Immature natural killer cell (primary cell): ENCODE results near the gene OBI1. TPM values are rescaled to one million over a fixed set of nuclear protein-coding genes. Genes with fewer than 3 reads are reported as not detected.

Source experiments
- DNase-seq, 3 donors: peaks; one replicate each; pipeline ENCODE4 v3.0.0; 2022; ENCODE audit warnings: mixed read lengths in 1 of 3
- H3K27ac Mint-ChIP-seq, 6 donors: one replicate each; pipeline ENCODE4 v1.8.0; 2020; ENCODE audit warnings: mixed read lengths in 6 of 6, mild to moderate bottlenecking in 5 of 6, inconsistent platforms in 4 of 6, moderate library complexity in 3 of 6
- H3K27me3 Mint-ChIP-seq, 3 donors: one replicate each; pipeline ENCODE4 v1.8.0; 2020 to 2021; ENCODE audit warnings: low read depth in 3 of 3, mild to moderate bottlenecking in 3 of 3, mixed read lengths in 3 of 3, moderate library complexity in 3 of 3, inconsistent platforms in 1 of 3
- H3K36me3 Mint-ChIP-seq, 3 donors: one replicate each; pipeline ENCODE4 v1.8.0; 2020; ENCODE audit warnings: mixed read lengths in 3 of 3, inconsistent platforms in 2 of 3, mild to moderate bottlenecking in 2 of 3
- H3K4me1 Mint-ChIP-seq, 2 donors: one replicate each; pipeline ENCODE4 v1.8.0; 2020; ENCODE audit warnings: inconsistent platforms in 2 of 2, mild to moderate bottlenecking in 2 of 2, mixed read lengths in 2 of 2, moderate library complexity in 1 of 2
- H3K4me3 Mint-ChIP-seq, 5 donors: one replicate each; pipeline ENCODE4 v1.8.0; 2020; ENCODE audit warnings: mild to moderate bottlenecking in 5 of 5, mixed read lengths in 5 of 5, inconsistent platforms in 3 of 5, moderate library complexity in 3 of 5
- H3K9me3 Mint-ChIP-seq, 6 donors: one replicate each; pipeline ENCODE4 v1.8.0; 2020; ENCODE audit warnings: mild to moderate bottlenecking in 6 of 6, mixed read lengths in 6 of 6, inconsistent platforms in 4 of 6, moderate library complexity in 3 of 6
- polyA plus RNA-seq, 3 donors: library from polyadenylated mRNA; unstranded; fragments of 300-500 nt; fragmentation: Illumina TruSeq; gene quantifications; one replicate each; pipeline ENCODE4 v1.2.3, GENCODE V29; 2021

The OBI1 gene
- polyA plus RNA-seq, 3 donors from 2014 or later, result 5.4 to 12.3 (median 7.4) TPM

DNA sequence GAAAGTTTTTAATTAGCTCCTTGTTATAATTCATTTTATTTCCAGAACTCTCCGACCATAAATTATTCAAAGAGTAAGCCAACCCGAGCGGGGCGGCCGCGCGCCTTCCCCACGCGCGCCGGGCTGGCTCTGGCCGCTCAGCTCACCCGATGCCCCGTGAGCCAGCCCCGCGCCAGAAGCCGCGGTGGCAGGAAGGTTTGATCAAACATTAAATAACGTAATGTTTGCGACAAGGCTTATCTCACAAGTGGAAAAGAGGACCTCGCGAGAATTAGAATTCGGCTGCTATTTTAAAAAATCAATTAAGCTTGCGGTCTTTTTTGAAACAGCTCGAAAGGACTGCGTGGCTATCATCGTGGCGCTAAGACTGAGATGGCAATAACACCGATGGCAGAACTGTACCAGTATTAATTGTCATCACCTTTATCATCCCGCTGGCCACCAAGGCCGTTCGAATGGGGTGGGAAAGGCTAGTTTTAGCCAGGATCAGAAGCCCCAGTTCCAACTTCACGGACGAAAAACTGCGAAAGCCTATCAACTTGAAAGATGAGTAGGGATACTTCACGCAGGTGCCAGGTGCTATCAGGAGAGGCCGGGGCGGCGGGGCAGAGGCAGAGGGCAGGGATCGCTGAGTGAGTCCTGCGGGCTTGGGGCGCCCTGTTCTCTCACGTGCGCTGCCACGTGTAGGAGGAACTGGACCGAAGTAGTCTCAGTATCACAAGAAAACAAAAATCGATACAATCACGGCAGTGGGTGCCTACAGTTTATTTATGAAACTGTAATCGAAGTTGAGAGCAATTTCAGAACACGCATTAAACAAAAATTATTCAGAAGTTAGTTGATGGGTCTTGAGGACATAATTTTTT, 62.0 kb downstream of the OBI1 start:
- DNase-seq, result no peak
- Mint-ChIP-seq H3K36me3 (no peaks in the 10 kb centered on the region), H3K9me3 (peaks cover 0 to 27% (median 3%) of the 10 kb centered on the region in 6 donors), H3K4me1 (peaks cover 9 to 17% of the 10 kb centered on the region in 2 donors), H3K27ac (no peak overlapping the region), H3K27me3 (peaks cover 45 to 64% (median 61%) of the 10 kb centered on the region in 3 donors), H3K4me3 (no peak overlapping the region)

DNA sequence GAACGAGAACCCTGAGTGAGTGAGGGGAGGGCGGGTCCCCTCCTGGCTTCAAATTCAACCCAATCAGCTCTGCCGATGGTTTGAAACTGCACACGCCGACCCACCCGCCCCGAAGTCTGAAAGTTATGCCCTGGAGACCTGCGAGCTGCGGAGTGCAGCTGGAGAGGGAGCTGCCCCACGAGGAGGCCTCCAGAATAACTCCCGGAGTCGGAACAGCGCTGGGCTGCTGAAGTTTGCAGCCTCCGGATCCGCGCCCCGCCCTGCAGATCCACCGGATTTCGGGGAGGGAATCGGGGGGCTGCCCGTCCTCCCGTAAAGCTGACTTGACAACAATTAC, 62.6 kb downstream of the OBI1 start:
- H3K36me3 Mint-ChIP-seq, result no peaks in the 10 kb centered on the region
- H3K4me1 Mint-ChIP-seq, result peaks cover 7 to 16% of the 10 kb centered on the region in 2 donors
- no peak overlapping the region for H3K27ac Mint-ChIP-seq
- DNase-seq, result no peak
- H3K27me3 Mint-ChIP-seq, result peaks cover 45 to 64% (median 60%) of the 10 kb centered on the region in 3 donors
- no peak overlapping the region for H3K4me3 Mint-ChIP-seq
- H3K9me3 Mint-ChIP-seq, result peaks cover 0 to 27% (median 3%) of the 10 kb centered on the region in 6 donors

- no peak for DNase-seq
- peaks cover under 1 to 10% of the 10 kb centered on the region in 2 donors for H3K4me1 Mint-ChIP-seq
- H3K27ac Mint-ChIP-seq, result no peak overlapping the region
- no peaks in the 10 kb centered on the region for H3K36me3 Mint-ChIP-seq
- H3K9me3 Mint-ChIP-seq, result peaks cover 0 to 21% (median 3%) of the 10 kb centered on the region in 6 donors
- H3K27me3 Mint-ChIP-seq, result peaks cover 42 to 66% (median 55%) of the 10 kb centered on the region in 3 donors
- peak overlapping the region in 1 of 5 donors; percentile 17 for H3K4me3 Mint-ChIP-seq
Measured at GRCh38 chr13:78595495-78596398, 63.2 kb downstream of the OBI1 start.

GRCh38 chr13:78594456-78594975, 64.4 kb downstream of the OBI1 start:
- no peak for DNase-seq
- Mint-ChIP-seq H3K27me3 (peaks cover 33 to 55% (median 42%) of the 10 kb centered on the region in 3 donors), H3K9me3 (peaks cover 0 to 22% (median 6%) of the 10 kb centered on the region in 6 donors), H3K27ac (no peak overlapping the region), H3K4me1 (no peaks in the 10 kb centered on the region), H3K4me3 (peak overlapping the region in 1 of 5 donors; percentile 19), H3K36me3 (no peaks in the 10 kb centered on the region)

DNA sequence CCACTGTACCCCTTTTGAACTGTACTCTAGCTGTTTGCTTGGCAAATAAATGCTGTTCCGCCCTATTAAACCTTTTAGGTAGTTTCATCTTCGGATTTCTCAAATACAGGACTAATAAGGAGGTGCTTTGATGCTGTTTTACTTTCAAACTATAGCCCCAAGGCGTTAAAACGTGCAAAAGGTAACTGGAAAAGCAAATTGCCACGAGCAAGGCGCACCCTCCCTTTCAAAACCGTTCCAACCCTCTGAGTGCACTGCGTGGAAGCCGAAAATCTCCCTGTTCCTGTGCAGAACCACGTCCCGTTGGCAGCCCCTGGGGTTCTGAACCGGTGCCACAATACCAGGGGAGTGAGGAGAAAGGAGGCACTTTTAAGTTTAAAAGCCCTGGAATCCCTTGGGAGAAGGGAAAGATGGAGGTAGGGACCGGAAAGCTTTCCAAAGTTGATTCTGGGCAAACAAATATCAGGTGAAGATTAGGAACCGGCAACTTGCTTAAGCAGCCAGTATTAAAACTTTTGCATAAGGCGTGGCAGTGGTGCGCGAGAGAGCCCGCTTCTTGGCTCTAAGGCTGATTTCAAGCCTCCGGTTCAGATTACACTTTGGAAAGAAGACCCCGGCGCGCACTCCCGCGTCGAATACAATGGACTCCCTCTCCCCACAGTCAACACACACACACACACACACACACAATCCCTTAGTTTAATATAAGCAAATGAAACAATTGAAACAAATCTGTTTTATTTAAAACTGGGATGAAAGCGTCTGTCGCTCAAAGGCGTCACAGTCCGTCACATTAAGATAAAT, 65.1 kb downstream of the OBI1 start:
- Mint-ChIP-seq H3K27ac (no peak overlapping the region), H3K9me3 (peaks cover 0 to 22% (median 11%) of the 10 kb centered on the region in 6 donors), H3K27me3 (peaks cover 33 to 51% (median 42%) of the 10 kb centered on the region in 3 donors), H3K4me1 (no peaks in the 10 kb centered on the region), H3K36me3 (no peaks in the 10 kb centered on the region), H3K4me3 (no peak overlapping the region)
- no peak for DNase-seq

GRCh38 chr13:78593129-78593528, 65.8 kb downstream of the OBI1 start:
- no peaks in the 10 kb centered on the region for H3K36me3 Mint-ChIP-seq
- no peaks in the 10 kb centered on the region for H3K4me1 Mint-ChIP-seq
- peaks cover 0 to 28% (median 12%) of the 10 kb centered on the region in 6 donors for H3K9me3 Mint-ChIP-seq
- H3K4me3 Mint-ChIP-seq, result no peak overlapping the region
- H3K27me3 Mint-ChIP-seq, result peaks cover 32 to 48% (median 43%) of the 10 kb centered on the region in 3 donors
- DNase-seq, result no peak
- H3K27ac Mint-ChIP-seq, result no peak overlapping the region

DNA sequence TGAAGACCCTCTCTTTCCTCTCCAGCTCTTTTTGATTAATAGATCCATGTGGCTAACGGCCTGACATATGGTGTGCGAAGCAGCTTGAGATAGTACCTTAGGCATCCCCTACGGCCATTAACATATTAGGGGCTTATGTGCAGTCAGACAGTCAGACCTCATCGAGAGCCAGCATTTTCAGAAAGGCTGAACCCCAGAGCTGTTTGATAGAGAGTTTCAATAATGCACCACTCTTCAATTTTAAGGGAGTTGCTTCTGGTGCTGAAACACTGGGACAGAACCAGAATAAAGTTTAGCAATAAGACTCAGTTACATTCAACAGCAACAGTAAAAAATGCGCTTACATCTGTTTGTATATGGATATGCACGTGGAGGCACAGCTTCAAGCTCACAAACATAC, 66.4 kb downstream of the OBI1 start:
- no peak for DNase-seq
- no peak overlapping the region for H3K4me3 Mint-ChIP-seq
- no peak overlapping the region for H3K27ac Mint-ChIP-seq
- H3K9me3 Mint-ChIP-seq, result peaks cover 1 to 33% (median 13%) of the 10 kb centered on the region in 6 donors
- no peaks in the 10 kb centered on the region for H3K4me1 Mint-ChIP-seq
- H3K36me3 Mint-ChIP-seq, result peaks cover 0 to 5% (median 0%) of the 10 kb centered on the region in 3 donors
- H3K27me3 Mint-ChIP-seq, result peaks cover 32 to 47% (median 40%) of the 10 kb centered on the region in 3 donors

GRCh38 chr13:78589206-78589605, 69.7 kb downstream of the OBI1 start:
- no peak overlapping the region for H3K4me3 Mint-ChIP-seq
- peaks cover 22 to 44% (median 29%) of the 10 kb centered on the region in 3 donors for H3K27me3 Mint-ChIP-seq
- no peak for DNase-seq
- peaks cover 8 to 48% (median 16%) of the 10 kb centered on the region in 6 donors for H3K9me3 Mint-ChIP-seq
- H3K27ac Mint-ChIP-seq, result no peak overlapping the region
- H3K4me1 Mint-ChIP-seq, result no peaks in the 10 kb centered on the region
- H3K36me3 Mint-ChIP-seq, result peaks cover 0 to 11% (median 5%) of the 10 kb centered on the region in 3 donors

DNA sequence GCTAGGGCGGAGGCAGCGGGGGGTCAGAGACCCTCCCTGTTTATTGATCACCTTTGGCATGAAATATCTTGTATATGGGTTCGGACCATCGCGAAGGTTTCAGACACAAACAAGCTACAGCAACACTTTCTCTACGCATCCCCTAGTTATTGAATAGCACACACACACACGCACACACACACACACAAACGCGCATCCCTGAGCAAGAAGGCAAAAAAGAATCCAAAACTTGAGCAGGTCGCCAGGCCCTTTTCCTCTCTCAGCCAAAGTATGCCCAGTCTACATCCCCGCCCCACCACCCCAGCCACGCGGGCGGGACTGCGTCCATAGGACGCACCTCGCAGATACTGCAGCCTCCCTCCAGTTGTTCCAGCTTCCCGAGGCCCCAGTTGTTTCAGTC, 71.6 kb downstream of the OBI1 start:
- H3K4me1 Mint-ChIP-seq, result no peaks in the 10 kb centered on the region
- H3K27ac Mint-ChIP-seq, result no peak overlapping the region
- peaks cover 8 to 48% (median 15%) of the 10 kb centered on the region in 6 donors for H3K9me3 Mint-ChIP-seq
- peaks cover 15 to 29% (median 22%) of the 10 kb centered on the region in 3 donors for H3K27me3 Mint-ChIP-seq
- peaks cover 0 to 11% (median 5%) of the 10 kb centered on the region in 3 donors for H3K36me3 Mint-ChIP-seq
- H3K4me3 Mint-ChIP-seq, result no peak overlapping the region
- no peak for DNase-seq

GRCh38 chr13:78586706-78587105, 72.2 kb downstream of the OBI1 start:
- Mint-ChIP-seq H3K4me1 (no peaks in the 10 kb centered on the region), H3K4me3 (no peak overlapping the region), H3K9me3 (peaks cover 8 to 48% (median 15%) of the 10 kb centered on the region in 6 donors), H3K27me3 (peaks cover 13 to 29% (median 19%) of the 10 kb centered on the region in 3 donors), H3K36me3 (peaks cover 0 to 11% (median 5%) of the 10 kb centered on the region in 3 donors), H3K27ac (no peak overlapping the region)
- no peak for DNase-seq

DNA sequence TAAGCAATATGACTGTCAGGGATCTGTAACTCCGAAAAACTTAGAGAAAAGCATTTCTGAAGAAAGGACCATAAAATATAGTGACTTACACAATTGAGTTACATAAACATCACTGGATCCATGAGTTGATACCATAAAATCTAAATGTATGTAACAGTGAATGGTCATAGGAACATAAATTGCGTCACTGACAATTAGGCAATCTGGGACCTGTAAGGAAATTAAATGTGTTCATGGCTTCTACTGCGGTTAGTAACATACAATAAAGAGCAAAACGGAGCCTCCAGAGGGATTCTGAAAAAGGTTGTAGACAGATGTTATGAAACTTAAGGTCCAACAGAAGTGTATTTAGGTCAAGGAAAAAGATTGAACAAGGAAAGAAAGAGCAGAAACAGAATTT, 82.7 kb downstream of the OBI1 start:
- no peaks in the 10 kb centered on the region for H3K4me1 Mint-ChIP-seq

GRCh38 chr13:78572459-78572858, 86.5 kb downstream of the OBI1 start:
- no peak for DNase-seq
- H3K4me3 Mint-ChIP-seq, result no peak overlapping the region
- no peaks in the 10 kb centered on the region for H3K36me3 Mint-ChIP-seq
- H3K27me3 Mint-ChIP-seq, result peaks cover 0 to 8% (median 4%) of the 10 kb centered on the region in 3 donors
- no peaks in the 10 kb centered on the region for H3K4me1 Mint-ChIP-seq
- H3K9me3 Mint-ChIP-seq, result peaks cover 0 to 12% (median 0%) of the 10 kb centered on the region in 6 donors
- no peak overlapping the region for H3K27ac Mint-ChIP-seq

More for the DNA sequence above, 82.7 kb downstream of the OBI1 start:
- H3K9me3 Mint-ChIP-seq, result peaks cover 0 to 12% (median 0%) of the 10 kb centered on the region in 6 donors
- DNase-seq, result no peak
- peaks cover 2 to 8% (median 4%) of the 10 kb centered on the region in 3 donors for H3K27me3 Mint-ChIP-seq
- H3K27ac Mint-ChIP-seq, result no peak overlapping the region
- H3K4me3 Mint-ChIP-seq, result no peak overlapping the region
- H3K36me3 Mint-ChIP-seq, result no peaks in the 10 kb centered on the region

DNA sequence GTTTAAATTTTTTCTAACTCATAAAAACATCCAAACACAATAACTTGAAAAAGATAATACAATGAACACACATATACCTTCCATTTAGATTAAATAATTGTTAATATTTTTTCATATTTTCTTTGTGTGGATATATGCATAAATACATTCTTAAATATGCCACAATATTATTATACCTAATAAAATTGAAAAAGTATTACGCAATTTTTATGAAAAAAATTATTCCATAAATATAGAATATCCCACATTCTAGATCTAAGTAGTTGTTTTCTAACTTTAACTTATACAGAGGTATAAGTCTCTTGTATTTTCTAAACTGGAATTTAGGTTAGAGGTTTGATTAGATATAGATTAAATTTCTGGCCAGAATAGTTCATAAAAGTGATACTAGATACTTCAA, 89.9 kb downstream of the OBI1 start:
- Mint-ChIP-seq H3K4me3 (no peak overlapping the region), H3K27me3 (peaks cover 0 to 4% (median 2%) of the 10 kb centered on the region in 3 donors), H3K9me3 (no peaks in the 10 kb centered on the region), H3K36me3 (no peaks in the 10 kb centered on the region), H3K27ac (no peak overlapping the region), H3K4me1 (no peaks in the 10 kb centered on the region)
- no peak for DNase-seq
